Esophagus muscularis mucosa (tissue), 4 donors: ENCODE results near the gene MMP21.

ENCODE experiments used
- CTCF ChIP-seq, 3 experiments: fragments of 200-600 bp in 2 of 3; fragments of 450-650 bp in 1 of 3; sonication (generic) in 2 of 3; IDR thresholded peaks; one replicate each; pipeline ENCODE4 v1.5.1; 2017 to 2019; ENCODE audit warnings: antibody characterized with exemption in 3 of 3, mild to moderate bottlenecking in 2 of 3, moderate library complexity in 1 of 3
- EP300 ChIP-seq: sonication (generic); formaldehyde crosslinking; IDR thresholded peaks from one replicate; pipeline ENCODE4 v1.6.1; 2017; ENCODE audit warnings: antibody characterized with exemption
- POLR2A ChIP-seq: fragments of 450-650 bp; IDR thresholded peaks from one replicate; pipeline ENCODE4 v1.6.1; 2017; ENCODE audit warnings: antibody characterized with exemption, moderate library complexity, mild to moderate bottlenecking, low read depth
- POLR2AphosphoS5 ChIP-seq, 2 donors: sonication (generic); formaldehyde crosslinking; IDR thresholded peaks; one replicate each; pipeline ENCODE4 v1.6.1; 2017; ENCODE audit warnings: antibody characterized with exemption in 2 of 2

DNA sequence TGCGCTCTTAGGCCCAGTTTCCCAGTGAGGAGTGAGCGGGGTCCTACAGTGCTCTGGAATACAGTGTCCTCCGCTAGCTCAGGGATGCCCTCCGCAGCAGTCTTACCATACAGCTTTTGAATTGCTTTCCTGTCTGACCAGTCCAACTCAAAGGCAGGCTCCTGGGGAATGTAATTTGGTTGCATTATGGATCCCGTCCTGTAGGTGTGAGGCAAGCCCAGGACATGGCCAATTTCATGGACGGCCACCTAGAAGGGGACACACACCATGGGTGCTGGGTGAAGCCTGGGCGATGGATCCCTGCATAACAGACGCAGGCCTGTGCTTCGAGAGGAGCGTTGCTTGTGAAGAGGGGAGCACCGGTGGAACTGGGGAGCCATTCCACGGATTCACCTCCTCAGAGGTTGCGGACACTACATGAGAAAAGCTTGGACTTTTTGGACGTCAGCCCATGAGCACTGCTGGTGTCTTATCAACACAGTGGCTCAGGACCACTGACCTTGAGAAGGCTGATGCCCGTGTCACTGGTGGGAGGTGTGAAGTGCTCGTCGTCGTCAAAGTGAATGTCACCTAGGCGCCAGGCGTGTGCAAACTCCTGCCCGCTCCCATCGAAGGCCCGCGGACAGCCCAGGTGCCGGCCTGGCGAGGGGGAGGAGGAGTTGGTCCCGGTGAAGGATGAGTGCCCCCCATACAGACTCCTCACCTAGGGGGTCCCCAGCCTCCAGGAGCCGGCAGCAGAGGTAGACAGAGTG is 3.3 kb downstream of the MMP21 start:
- TF ChIP-seq CTCF (IDR thresholded peaks at IDR 0.05), result no peak
- TF ChIP-seq POLR2A, result no peak
- no peak for TF ChIP-seq POLR2AphosphoS5 (IDR thresholded peaks at IDR 0.05)
- TF ChIP-seq EP300, result no peak
